ENCODE data around the gene MTURN.
A peak's percentile ranks its signal among the peaks of the same experiment; 100 is the strongest.

MTURN gene

GRCh38 chr7:30163231-30163894 is 28.6 kb downstream of the MTURN start:
- no peak for DNase-seq

GRCh38 chr7:30164567-30164966 is 29.8 kb downstream of the MTURN start:
- peak; percentile 88 for DNase-seq

GRCh38 chr7:30165590-30165989 is 30.8 kb downstream of the MTURN start:
- no peak for DNase-seq

GRCh38 chr7:30166155-30166840 is 31.5 kb downstream of the MTURN start:
- peak; percentile 67 for DNase-seq

GRCh38 chr7:30166841-30167235 is 32.1 kb downstream of the MTURN start:
- no peak for DNase-seq

GRCh38 chr7:30167901-30168300 is 33.1 kb downstream of the MTURN start:
- DNase-seq: no peak

GRCh38 chr7:30168835-30169573 is 34.2 kb downstream of the MTURN start:
- no peak for DNase-seq

GRCh38 chr7:30169579-30169978 is 34.8 kb downstream of the MTURN start:
- no peak for DNase-seq

- no peak for DNase-seq
Measured at GRCh38 chr7:30170476-30171205, 35.9 kb downstream of the MTURN start.

GRCh38 chr7:30171766-30172447 is 37.1 kb downstream of the MTURN start:
- DNase-seq: peak; percentile 30

- DNase-seq: peak; percentile 46
Measured at GRCh38 chr7:30172451-30172850, 37.7 kb downstream of the MTURN start.

GRCh38 chr7:30173058-30173897 is 38.5 kb downstream of the MTURN start:
- DNase-seq: peak; percentile 91

GRCh38 chr7:30175180-30175579 is 40.4 kb downstream of the MTURN start:
- DNase-seq: no peak

GRCh38 chr7:30175636-30176147 is 40.9 kb downstream of the MTURN start:
- DNase-seq: no peak

- no peak for DNase-seq
Measured at GRCh38 chr7:30176463-30177109, 41.8 kb downstream of the MTURN start.

- DNase-seq: no peak
Measured at GRCh38 chr7:30177186-30177585, 42.4 kb downstream of the MTURN start.

GRCh38 chr7:30177965-30178364 is 43.2 kb downstream of the MTURN start:
- no peak for DNase-seq

- DNase-seq: no peak
Measured at GRCh38 chr7:30178748-30179436, 44.1 kb downstream of the MTURN start.

- no peak for DNase-seq
Measured at GRCh38 chr7:30180718-30181117, 45.9 kb downstream of the MTURN start.

- no peak for DNase-seq
Measured at GRCh38 chr7:30181211-30181610, 46.4 kb downstream of the MTURN start.

All from DMS53 (cell line).